Endothelial cell (in vitro differentiated cells): ENCODE data around the gene BNIPL. TPM values are rescaled to one million over a fixed set of nuclear protein-coding genes. Genes with fewer than 3 reads are reported as not detected.

Experiments used
- DNase-seq: peaks from one replicate; pipeline ENCODE4 v3.0.0; 2021; ENCODE audit warnings: low spot score
- H3K27ac Mint-ChIP-seq: one replicate; pipeline ENCODE4 v1.8.0; 2021; ENCODE audit warnings: mixed read lengths, inconsistent platforms; ENCODE audit not compliant: unreplicated experiment
- H3K27me3 Mint-ChIP-seq: one replicate; pipeline ENCODE4 v1.8.0; 2021; ENCODE audit warnings: mild to moderate bottlenecking, moderate library complexity, mixed read lengths, inconsistent platforms; ENCODE audit not compliant: unreplicated experiment
- H3K36me3 Mint-ChIP-seq: one replicate; pipeline ENCODE4 v1.8.0; 2021; ENCODE audit warnings: mild to moderate bottlenecking, low read depth, mixed read lengths, inconsistent platforms; ENCODE audit not compliant: unreplicated experiment
- H3K4me1 Mint-ChIP-seq: one replicate; pipeline ENCODE4 v1.8.0; 2021; ENCODE audit warnings: mild to moderate bottlenecking, mixed read lengths, inconsistent platforms; ENCODE audit not compliant: unreplicated experiment
- H3K4me3 Mint-ChIP-seq: one replicate; pipeline ENCODE4 v1.8.0; 2021; ENCODE audit warnings: mild to moderate bottlenecking, mixed read lengths, inconsistent platforms; ENCODE audit not compliant: unreplicated experiment
- H3K9me3 Mint-ChIP-seq: one replicate; pipeline ENCODE4 v1.8.0; 2021; ENCODE audit warnings: mixed read lengths, inconsistent platforms; ENCODE audit not compliant: unreplicated experiment
- CTCF ChIP-seq: fragments of 200-600 bp; sonication (generic); IDR thresholded peaks from one replicate; pipeline ENCODE4 v1.5.0; 2021; ENCODE audit warnings: antibody characterized with exemption; ENCODE audit not compliant: unreplicated experiment
- total RNA-seq: library from RNA; stranded (reverse); fragmentation: NEBNext Ultra II Directional; extraction: Animal tissue kit (Norgen Biotek cat#: 25700); gene quantifications from one replicate; pipeline ENCODE4 v1.2.1, GENCODE V29; 2021; ENCODE audit not compliant: unreplicated experiment

BNIPL gene
- total RNA-seq, 1 donor from 2014 or later: 1.5 TPM

GRCh38 chr1:151035167-151035566 lies 1.2 kb upstream of the BNIPL start:
- H3K36me3 Mint-ChIP-seq: peaks cover 25% of the 10 kb centered on the region
- H3K4me3 Mint-ChIP-seq: peak overlapping the region; percentile 2
- H3K9me3 Mint-ChIP-seq: no peaks in the 10 kb centered on the region
- no peaks in the 10 kb centered on the region for H3K4me1 Mint-ChIP-seq
- TF ChIP-seq CTCF: no peak
- H3K27ac Mint-ChIP-seq: no peak overlapping the region
- DNase-seq: no peak
- H3K27me3 Mint-ChIP-seq: no peaks in the 10 kb centered on the region

- H3K27me3 Mint-ChIP-seq: no peaks in the 10 kb centered on the region
- H3K4me1 Mint-ChIP-seq: no peaks in the 10 kb centered on the region
- no peak for TF ChIP-seq CTCF
- H3K27ac Mint-ChIP-seq: no peak overlapping the region
- no peak overlapping the region for H3K4me3 Mint-ChIP-seq
- no peaks in the 10 kb centered on the region for H3K9me3 Mint-ChIP-seq
- H3K36me3 Mint-ChIP-seq: peaks cover 19% of the 10 kb centered on the region
- DNase-seq: no peak
Measured at GRCh38 chr1:151037032-151037431, 646 bp downstream of the BNIPL start.

- Mint-ChIP-seq H3K4me3 (peak overlapping the region; percentile 6), H3K27ac (no peak overlapping the region), H3K27me3 (no peaks in the 10 kb centered on the region), H3K4me1 (no peaks in the 10 kb centered on the region), H3K36me3 (peaks cover 9% of the 10 kb centered on the region), H3K9me3 (no peaks in the 10 kb centered on the region)
- TF ChIP-seq CTCF: no peak
- DNase-seq: no peak
Measured at GRCh38 chr1:151039521-151039920, 3.1 kb downstream of the BNIPL start.

- no peak for TF ChIP-seq CTCF
- Mint-ChIP-seq H3K4me1 (no peaks in the 10 kb centered on the region), H3K9me3 (no peaks in the 10 kb centered on the region), H3K4me3 (no peak overlapping the region), H3K27ac (no peak overlapping the region), H3K36me3 (peaks cover 5% of the 10 kb centered on the region), H3K27me3 (peaks cover 4% of the 10 kb centered on the region)
- no peak for DNase-seq
Measured at GRCh38 chr1:151043163-151043562, 6.8 kb downstream of the BNIPL start.

DNA sequence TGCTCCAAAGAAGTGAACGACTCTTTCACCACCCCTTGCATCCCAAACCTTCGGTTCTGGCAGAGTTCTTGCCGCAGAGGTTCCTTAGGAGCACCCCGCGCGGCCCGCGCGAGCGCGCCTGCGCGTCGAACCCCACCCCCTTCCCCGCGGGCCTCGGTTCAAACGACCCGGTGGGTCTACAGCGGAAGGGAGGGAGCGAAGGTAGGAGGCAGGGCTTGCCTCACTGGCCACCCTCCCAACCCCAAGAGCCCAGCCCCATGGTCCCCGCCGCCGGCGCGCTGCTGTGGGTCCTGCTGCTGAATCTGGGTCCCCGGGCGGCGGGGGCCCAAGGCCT lies 11.2 kb downstream of the BNIPL start, which contains the start of gene C1orf56:
C1orf56 (plus strand) TSS at position 161 of the 334 bp plus-strand sequence; CDS start at position 258, 97 bp downstream.
- H3K36me3 Mint-ChIP-seq: peaks cover 6% of the 10 kb centered on the region
- H3K27me3 Mint-ChIP-seq: peaks cover 4% of the 10 kb centered on the region
- no peaks in the 10 kb centered on the region for H3K4me1 Mint-ChIP-seq
- no peaks in the 10 kb centered on the region for H3K9me3 Mint-ChIP-seq
- TF ChIP-seq CTCF: no peak
- peak within 1 kb of the TSS; percentile 93 for H3K4me3 Mint-ChIP-seq
- peak within 1 kb of the TSS; percentile 31 for H3K27ac Mint-ChIP-seq
- peak; percentile 53 for DNase-seq
